Adipose tissue (tissue), 3 donors: ENCODE measurements around the gene EXOSC7. TPM values are rescaled to one million over a fixed set of nuclear protein-coding genes. Genes with fewer than 3 reads are reported as not detected.
"Not testable (repeated sequence)": the region's sequence is repeated elsewhere in the genome, so short reads cannot be mapped to it uniquely, and the experiment has no call there.

Experiments used
- H3K27ac ChIP-seq: one replicate; pipeline ENCODE4 v1.5.1; 2013; ENCODE audit warnings: low read depth, low read length
- WGBS, 3 donors: extraction: QIAGEN DNeasy Blood & Tissue Kit; methylation state at CpG; one replicate each; pipeline ENCODE4 v1.1.7; 2013; 5-methylcytosine and 5-hydroxymethylcytosine counted together
- polyA plus RNA-seq, 3 donors: library from polyadenylated mRNA; stranded (reverse); fragments of 200-250 nt; gene quantifications; one replicate each; pipeline ENCODE4 v1.2.3, GENCODE V29; 2013
- donor health status: healthy with polysubstance abuse.
- donor health status: Bipolar disorder and iron deficiency.
- donor health status: healthy.

EXOSC7 gene
- 10 to 100 TPM; 17.1 to 24.1 (median 22.8) TPM for polyA plus RNA-seq

- WGBS, 3 donors, result 0% methylated on average over 72 to 82 of the region's 82 CpGs
- no peak within 1 kb of the TSS for H3K27ac ChIP-seq
Measured at GRCh38 chr3:44976002-44976815, at the start of gene EXOSC7, which contains the start of gene ZDHHC3. Gene EXOSC7 (plus strand): TSS chr3:44976244. CDS start chr3:44976278, 34 bp downstream. Gene ZDHHC3 (minus strand): TSS chr3:44976174. CDS start chr3:44959436, 16,738 bp downstream.

- no peak overlapping the region for H3K27ac ChIP-seq
- 77 to 91% (median 84%) methylated on average over 7 of the region's 7 CpGs for WGBS, 3 donors
Measured at GRCh38 chr3:44926921-44927320, 49.1 kb upstream of the EXOSC7 start.

- WGBS, 3 donors, result 87 to 95% (median 94%) methylated on average over 7 of the region's 7 CpGs
- H3K27ac ChIP-seq, result no peak overlapping the region
Measured at GRCh38 chr3:44927371-44927770, 48.7 kb upstream of the EXOSC7 start.

- H3K27ac ChIP-seq, result no peak overlapping the region
- WGBS, 3 donors, result 83 to 92% (median 87%) methylated on average over 5 of the region's 5 CpGs
Measured at GRCh38 chr3:44929782-44930181, 46.3 kb upstream of the EXOSC7 start.

GRCh38 chr3:44930911-44931310 is 45.1 kb upstream of the EXOSC7 start:
- no peak overlapping the region for H3K27ac ChIP-seq
- 90 to 93% (median 92%) methylated on average over 2 of the region's 2 CpGs for WGBS, 3 donors

GRCh38 chr3:44931791-44932190 is 44.3 kb upstream of the EXOSC7 start:
- WGBS, 3 donors, result 79 to 94% (median 89%) methylated on average over 2 of the region's 2 CpGs
- no peak overlapping the region for H3K27ac ChIP-seq

- no peak overlapping the region for H3K27ac ChIP-seq
- 44 to 68% (median 62%) methylated on average over 2 of the region's 2 CpGs for WGBS, 3 donors
Measured at GRCh38 chr3:44932271-44932670, 43.8 kb upstream of the EXOSC7 start.

- H3K27ac ChIP-seq, result no peak overlapping the region
- 90 to 92% (median 91%) methylated on average over 14 of the region's 14 CpGs for WGBS, 3 donors
Measured at GRCh38 chr3:44932986-44933944, 42.8 kb upstream of the EXOSC7 start.

GRCh38 chr3:44939581-44940036 is 36.4 kb upstream of the EXOSC7 start:
- no peak overlapping the region for H3K27ac ChIP-seq
- WGBS, 3 donors, result 59 to 78% (median 71%) methylated on average over 6 of the region's 6 CpGs

GRCh38 chr3:44942202-44942921 is 33.7 kb upstream of the EXOSC7 start:
- H3K27ac ChIP-seq, result no peak overlapping the region
- 91 to 97% (median 93%) methylated on average over 9 of the region's 9 CpGs for WGBS, 3 donors

GRCh38 chr3:44948239-44948638 is 27.8 kb upstream of the EXOSC7 start:
- 97 to 98% (median 98%) methylated on average over 3 of the region's 3 CpGs for WGBS, 3 donors
- no peak overlapping the region for H3K27ac ChIP-seq

- 98 to 100% (median 99%) methylated on average over 4 of the region's 4 CpGs for WGBS, 3 donors
- H3K27ac ChIP-seq, result not testable (repeated sequence)
Measured at GRCh38 chr3:44949770-44950169, 26.3 kb upstream of the EXOSC7 start.

- WGBS, 3 donors, result 67 to 82% (median 71%) methylated on average over 2 of the region's 2 CpGs
- no peak overlapping the region for H3K27ac ChIP-seq
Measured at GRCh38 chr3:44950275-44950734, 25.7 kb upstream of the EXOSC7 start.

- no peak overlapping the region for H3K27ac ChIP-seq
- 93 to 98% (median 97%) methylated on average over 3 of the region's 3 CpGs for WGBS, 3 donors
Measured at GRCh38 chr3:44952689-44953088, 23.4 kb upstream of the EXOSC7 start.

GRCh38 chr3:44954304-44954703 is 21.7 kb upstream of the EXOSC7 start:
- 71 to 92% (median 77%) methylated on average over 5 of the region's 5 CpGs for WGBS, 3 donors
- H3K27ac ChIP-seq, result no peak overlapping the region

- WGBS, 3 donors, result 27 to 45% (median 32%) methylated on average over 3 of the region's 3 CpGs
- no peak overlapping the region for H3K27ac ChIP-seq
Measured at GRCh38 chr3:44954962-44955361, 21.1 kb upstream of the EXOSC7 start.

GRCh38 chr3:44955917-44956316 is 20.1 kb upstream of the EXOSC7 start:
- 90 to 94% (median 94%) methylated on average over 1 of the region's 1 CpG for WGBS, 3 donors
- no peak overlapping the region for H3K27ac ChIP-seq

GRCh38 chr3:44957986-44958385 is 18.1 kb upstream of the EXOSC7 start:
- WGBS, 3 donors, result 93 to 94% (median 93%) methylated on average over 4 of the region's 4 CpGs
- no peak overlapping the region for H3K27ac ChIP-seq
